ENCODE results near the gene NRROS.

DNA sequence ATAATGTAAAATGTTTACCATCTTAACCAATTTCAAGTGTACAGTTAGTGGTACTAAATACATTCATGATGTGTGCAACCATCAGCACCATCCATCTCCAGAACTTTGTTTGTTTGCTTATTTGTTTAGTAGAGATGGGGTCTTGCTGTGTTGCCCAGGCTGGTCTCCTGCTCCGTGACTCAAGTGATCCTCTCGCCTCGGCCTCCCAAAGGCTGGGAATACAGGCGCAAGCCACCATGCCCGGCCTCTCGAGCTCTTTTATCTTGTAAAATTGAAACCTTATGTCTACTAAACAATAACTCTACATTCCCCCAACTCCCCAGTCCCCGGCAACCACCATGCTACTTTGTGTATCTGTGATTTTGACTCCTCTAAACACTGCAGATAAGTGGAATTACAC, 39.1 kb upstream of the NRROS start:
- TF ChIP-seq, protein P1, sequence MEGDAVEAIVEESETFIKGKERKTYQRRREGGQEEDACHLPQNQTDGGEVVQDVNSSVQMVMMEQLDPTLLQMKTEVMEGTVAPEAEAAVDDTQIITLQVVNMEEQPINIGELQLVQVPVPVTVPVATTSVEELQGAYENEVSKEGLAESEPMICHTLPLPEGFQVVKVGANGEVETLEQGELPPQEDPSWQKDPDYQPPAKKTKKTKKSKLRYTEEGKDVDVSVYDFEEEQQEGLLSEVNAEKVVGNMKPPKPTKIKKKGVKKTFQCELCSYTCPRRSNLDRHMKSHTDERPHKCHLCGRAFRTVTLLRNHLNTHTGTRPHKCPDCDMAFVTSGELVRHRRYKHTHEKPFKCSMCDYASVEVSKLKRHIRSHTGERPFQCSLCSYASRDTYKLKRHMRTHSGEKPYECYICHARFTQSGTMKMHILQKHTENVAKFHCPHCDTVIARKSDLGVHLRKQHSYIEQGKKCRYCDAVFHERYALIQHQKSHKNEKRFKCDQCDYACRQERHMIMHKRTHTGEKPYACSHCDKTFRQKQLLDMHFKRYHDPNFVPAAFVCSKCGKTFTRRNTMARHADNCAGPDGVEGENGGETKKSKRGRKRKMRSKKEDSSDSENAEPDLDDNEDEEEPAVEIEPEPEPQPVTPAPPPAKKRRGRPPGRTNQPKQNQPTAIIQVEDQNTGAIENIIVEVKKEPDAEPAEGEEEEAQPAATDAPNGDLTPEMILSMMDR (conservative IDR thresholded peaks at IDR 0.05), result no peak
- TF ChIP-seq ZFX (IDR thresholded peaks at IDR 0.05), result no peak

Measured in C4-2B (cell line).